PC-9 (cell line): ENCODE data around the gene GATA2. TPM values are rescaled to one million over a fixed set of nuclear protein-coding genes. Genes with fewer than 3 reads are reported as not detected.

ENCODE experiments used
- BruUV-seq: library from RNA; stranded (reverse); fragments of 400-500 nt; replicated peaks from 2 replicates; lab custom pipeline; 2021; lab: Mats Ljungman, UMichigan
- CTCF ChIA-PET: fragments of 300-600 bp; sonication (Branson Sonifier 250); formaldehyde crosslinking; loops from one replicate; lab custom pipeline; 2022; ENCODE audit warnings: antibody characterized with exemption; lab: Charles Lee
- POLR2A ChIA-PET: fragments of 300-600 bp; sonication (Branson Sonifier 250); formaldehyde crosslinking; loops from one replicate; lab custom pipeline; 2022; ENCODE audit warnings: antibody characterized with exemption; ENCODE audit not compliant: unreplicated experiment; lab: Charles Lee
- DNase-seq, 2 experiments: peaks; one replicate each; pipeline versions ENCODE4 v3.0.0 to v3.0.0-alpha.2; 2015 to 2022; ENCODE audit warnings: mixed read lengths in 1 of 2
- H2AFZ ChIP-seq: fragments of 200-600 bp; sonication (generic); 2 replicates; pipeline ENCODE4 v1.8.1; 2017; ENCODE audit warnings: antibody characterized with exemption
- H3F3A ChIP-seq: fragments of 200-600 bp; sonication (generic); 2 replicates; pipeline ENCODE4 v1.8.1; 2017; ENCODE audit warnings: antibody characterized with exemption, mild to moderate bottlenecking, low read depth; ENCODE audit not compliant: insufficient read depth
- H3K27ac ChIP-seq: fragments of 200-600 bp; sonication (generic); 2 replicates; pipeline ENCODE4 v1.6.1; 2016; ENCODE audit warnings: mixed run types
- H3K27me3 ChIP-seq: fragments of 200-600 bp; sonication (generic); 2 replicates; pipeline ENCODE4 v1.6.1; 2016; ENCODE audit warnings: low read depth, mixed run types; ENCODE audit not compliant: insufficient read depth
- H3K36me3 ChIP-seq: fragments of 200-600 bp; sonication (generic); 2 replicates; pipeline ENCODE4 v1.6.1; 2016; ENCODE audit warnings: low read depth, mixed run types
- H3K4me1 ChIP-seq: fragments of 200-600 bp; sonication (generic); replicated peaks from 2 replicates; pipeline ENCODE4 v1.6.1; 2016; ENCODE audit warnings: mixed run types; ENCODE audit not compliant: insufficient read depth
- H3K4me2 ChIP-seq: fragments of 200-600 bp; sonication (generic); 2 replicates; pipeline ENCODE4 v1.6.1; 2017; ENCODE audit warnings: mixed run types
- H3K4me3 ChIP-seq: fragments of 200-600 bp; sonication (generic); 2 replicates; pipeline ENCODE4 v1.6.1; 2016; ENCODE audit warnings: mixed run types
- H3K79me2 ChIP-seq: fragments of 200-600 bp; sonication (generic); 2 replicates; pipeline ENCODE4 v1.6.1; 2017; ENCODE audit warnings: low read depth, mixed run types
- H3K9me2 ChIP-seq: fragments of 200-600 bp; sonication (generic); 2 replicates; pipeline ENCODE4 v1.8.1; 2017; ENCODE audit warnings: mild to moderate bottlenecking; ENCODE audit not compliant: insufficient read depth
- H3K9me3 ChIP-seq: fragments of 200-600 bp; sonication (generic); 2 replicates; pipeline ENCODE4 v1.8.1; 2016; ENCODE audit warnings: low read depth; ENCODE audit not compliant: insufficient read depth
- H4K20me1 ChIP-seq: fragments of 200-600 bp; sonication (generic); 2 replicates; pipeline ENCODE4 v1.8.1; 2017; ENCODE audit not compliant: insufficient read depth
- CTCF ChIP-seq: fragments of 200-600 bp; sonication (generic); conservative IDR thresholded peaks from 2 replicates; pipeline ENCODE4 v1.6.1; 2017; ENCODE audit warnings: mixed run types, antibody characterized with exemption, mild to moderate bottlenecking, moderate library complexity
- EZH2 ChIP-seq: fragments of 200-600 bp; sonication (generic); IDR thresholded peaks from 2 replicates; pipeline ENCODE4 v1.8.0; 2017; ENCODE audit warnings: antibody characterized with exemption, low read depth
- intact Hi-C: fragments of 100-400 bp; cut with micrococcal nuclease; formaldehyde crosslinking; loops from one replicate; pipeline ENCODE4 v1.10.0; 2022; ENCODE audit not compliant: unreplicated experiment
- total RNA-seq: library from RNA; stranded (reverse); gene quantifications from 2 replicates; pipeline ENCODE4 v1.2.3, GENCODE V29; 2021

The GATA2 gene
- total RNA-seq, 1 experiment from 2014 or later = 29.0 TPM

GRCh38 chr3:128471720-128472119 lies 21.3 kb downstream of the GATA2 start:
- DNase-seq = no peak
- Histone ChIP-seq H3K9me2 (no peaks in the 10 kb centered on the region), H3K79me2 (no peaks in the 10 kb centered on the region), H3K4me2 (no peak overlapping the region), H3K27me3 (peaks cover 9% of the 10 kb centered on the region; the same call in 1 of the 2 replicates), H3K9me3 (no peaks in the 10 kb centered on the region), H3F3A (no peaks in the 10 kb centered on the region), H3K4me3 (no peak overlapping the region), H4K20me1 (no peaks in the 10 kb centered on the region), H3K4me1 (no peaks in the 10 kb centered on the region), H2AFZ (no peak overlapping the region), H3K36me3 (no peaks in the 10 kb centered on the region), H3K27ac (no peak overlapping the region)
- TF ChIP-seq EZH2 = no peak
- no peak for TF ChIP-seq CTCF
- ChIA-PET POLR2A (no interaction called here), CTCF (no interaction called here)
- intact Hi-C loops = no loop called here
- BruUV-seq = no TSS peak

DNA sequence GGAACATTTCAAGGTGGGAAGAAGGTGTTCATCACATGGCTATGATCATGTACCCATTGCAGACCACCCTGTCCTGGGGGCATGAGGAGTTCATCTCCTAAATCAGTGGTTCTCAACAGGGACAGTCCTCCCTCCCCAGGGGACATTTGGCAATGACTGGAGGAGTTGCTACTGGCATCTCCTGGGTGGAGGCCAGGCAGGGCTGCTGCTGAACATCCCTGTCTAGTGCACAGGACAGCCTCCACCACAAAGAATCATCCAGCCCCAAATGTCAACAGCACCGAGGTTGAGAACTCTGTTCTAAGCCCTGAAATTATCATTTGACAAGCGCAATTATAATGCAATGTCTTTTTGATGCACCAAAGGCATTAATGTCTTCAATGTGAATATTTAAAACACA lies 21.9 kb downstream of the GATA2 start:
- H3K79me2 ChIP-seq = no peaks in the 10 kb centered on the region
- intact Hi-C loops = no loop called here
- POLR2A ChIA-PET = no interaction called here
- H4K20me1 ChIP-seq = no peaks in the 10 kb centered on the region
- H3K9me2 ChIP-seq = no peaks in the 10 kb centered on the region
- TF ChIP-seq CTCF (no peak), EZH2 (no peak)
- CTCF ChIA-PET = no interaction called here
- H3K36me3 ChIP-seq = no peaks in the 10 kb centered on the region
- BruUV-seq = no TSS peak
- no peak overlapping the region for H2AFZ ChIP-seq
- H3K27me3 ChIP-seq = peaks cover 14% of the 10 kb centered on the region; the same call in 1 of the 2 replicates
- no peak overlapping the region for H3K4me3 ChIP-seq
- no peak overlapping the region for H3K4me2 ChIP-seq
- H3K27ac ChIP-seq = no peak overlapping the region
- no peak for DNase-seq
- H3K4me1 ChIP-seq = no peaks in the 10 kb centered on the region
- H3F3A ChIP-seq = no peaks in the 10 kb centered on the region
- no peaks in the 10 kb centered on the region for H3K9me3 ChIP-seq

- intact Hi-C loops = no loop called here
- H3K9me3 ChIP-seq = no peaks in the 10 kb centered on the region
- H3K4me2 ChIP-seq = no peak overlapping the region
Measured at GRCh38 chr3:128470134-128470899, 22.7 kb downstream of the GATA2 start.

More at GRCh38 chr3:128470134-128470899, 22.7 kb downstream of the GATA2 start:
- H3K27ac ChIP-seq = no peak overlapping the region
- H3K79me2 ChIP-seq = no peaks in the 10 kb centered on the region
- no peak overlapping the region for H3K4me3 ChIP-seq
- no TSS peak for BruUV-seq
- H3K27me3 ChIP-seq = peaks cover 22% of the 10 kb centered on the region; the same call in 1 of the 2 replicates
- H3F3A ChIP-seq = no peaks in the 10 kb centered on the region
- no peak overlapping the region for H2AFZ ChIP-seq
- TF ChIP-seq CTCF (no peak), EZH2 (no peak)
- DNase-seq = no peak
- no peaks in the 10 kb centered on the region for H3K9me2 ChIP-seq
- no peaks in the 10 kb centered on the region for H4K20me1 ChIP-seq
- ChIA-PET POLR2A (no interaction called here), CTCF (no interaction called here)
- H3K36me3 ChIP-seq = no peaks in the 10 kb centered on the region
- no peaks in the 10 kb centered on the region for H3K4me1 ChIP-seq
